Measurements from ENCODE around the gene KRT2.

Gene KRT2

GRCh38 chr12:52643233-52644077, 8.6 kb downstream of the KRT2 start:
- no peak for DNase-seq (ENCODE audit: low read depth in 3 of 3, low spot score in 1 of 3)

GRCh38 chr12:52641468-52641867, 10.5 kb downstream of the KRT2 start:
- DNase-seq (ENCODE audit: low read depth in 3 of 3, low spot score in 1 of 3), result no peak

GRCh38 chr12:52637299-52637698, 14.7 kb downstream of the KRT2 start:
- DNase-seq (ENCODE audit: low read depth in 3 of 3, low spot score in 1 of 3), result no peak

- DNase-seq (ENCODE audit: low read depth in 3 of 3, low spot score in 1 of 3), result no peak
Observed at GRCh38 chr12:52636592-52637258, 15.3 kb downstream of the KRT2 start.

DNA sequence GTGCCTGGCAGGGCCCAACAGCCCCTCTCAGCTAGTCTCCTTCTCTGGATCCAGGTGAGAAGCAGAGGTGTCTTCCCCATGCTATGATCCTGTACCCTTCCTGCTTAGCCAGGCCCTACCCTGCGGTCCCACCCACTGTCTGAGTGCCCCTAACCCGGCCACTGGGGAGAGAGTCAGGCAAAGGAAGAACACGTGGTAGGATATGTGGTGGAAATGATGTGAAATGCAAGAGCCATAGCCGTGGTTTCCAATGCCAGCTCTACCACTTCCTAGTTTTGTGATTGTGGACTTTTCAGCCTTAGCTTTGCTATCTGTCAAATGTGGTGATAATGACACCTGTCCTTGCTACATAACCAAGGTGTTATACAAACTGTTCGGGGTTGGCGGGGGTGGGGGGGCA, 15.8 kb downstream of the KRT2 start:
- DNase-seq (ENCODE audit: low read depth in 3 of 3, low spot score in 1 of 3), result no peak

DNA sequence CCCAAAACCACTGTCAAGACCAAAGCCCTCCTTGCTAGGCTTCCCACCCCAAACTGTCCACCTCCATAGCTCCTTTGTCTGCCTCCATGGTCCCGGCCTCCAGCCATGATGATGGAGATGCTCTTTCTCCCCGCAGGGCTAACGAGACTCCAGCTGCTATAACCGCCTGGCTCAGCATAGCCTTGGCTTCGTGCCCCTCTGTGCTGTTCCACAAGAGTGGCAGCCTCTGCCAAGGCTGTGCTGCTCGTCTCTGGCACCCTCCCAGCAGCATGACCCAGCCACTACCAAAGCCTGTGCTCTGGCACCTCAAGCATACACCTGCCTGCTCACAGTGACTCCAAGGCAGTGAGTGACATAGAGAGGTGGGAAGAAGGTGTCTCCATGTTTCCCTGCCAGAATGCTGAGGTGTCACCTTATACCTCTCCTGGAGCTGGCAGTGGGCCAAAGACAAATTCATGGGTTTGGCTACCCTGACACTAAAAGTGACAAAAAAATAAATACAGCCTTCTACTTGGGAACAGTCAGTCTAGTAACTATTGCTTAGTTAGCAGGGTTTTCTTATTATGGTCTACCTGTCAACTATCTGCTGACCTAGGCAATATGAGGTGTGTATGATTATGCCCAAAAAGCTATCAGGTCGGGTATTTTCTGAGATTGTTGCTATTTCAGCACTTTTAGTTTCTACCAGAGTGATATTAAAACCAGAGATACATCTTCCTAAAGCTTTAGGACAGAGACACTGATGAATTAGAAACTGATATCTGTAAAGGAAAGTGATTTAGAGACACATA, 17.6 kb downstream of the KRT2 start:
- DNase-seq (ENCODE audit: low read depth in 3 of 3, low spot score in 1 of 3), result no peak

DNA sequence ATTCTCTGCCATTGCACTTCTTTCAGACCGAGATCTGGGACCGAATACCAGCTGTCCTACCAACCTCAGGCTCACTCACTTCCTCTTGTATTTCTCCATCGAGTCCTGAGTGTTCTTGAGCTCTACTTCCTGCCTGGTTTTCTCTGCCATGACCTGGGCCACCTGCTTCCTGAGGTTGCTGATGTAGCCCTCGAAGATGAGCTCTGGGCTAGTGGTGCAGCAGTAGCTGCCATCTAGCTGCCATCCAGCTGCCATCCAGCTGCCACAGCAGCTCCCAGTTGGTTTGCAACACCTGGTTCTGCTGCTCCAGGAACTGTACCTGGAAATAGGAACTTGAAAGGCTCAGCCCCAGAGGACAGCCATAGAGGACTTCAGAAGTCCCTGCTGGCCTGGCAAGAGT, 18.6 kb downstream of the KRT2 start:
- no peak for DNase-seq (ENCODE audit: low read depth in 3 of 3, low spot score in 1 of 3)

- DNase-seq (ENCODE audit: low read depth in 3 of 3, low spot score in 1 of 3), result no peak
Observed at GRCh38 chr12:52632656-52633055, 19.4 kb downstream of the KRT2 start.

DNA sequence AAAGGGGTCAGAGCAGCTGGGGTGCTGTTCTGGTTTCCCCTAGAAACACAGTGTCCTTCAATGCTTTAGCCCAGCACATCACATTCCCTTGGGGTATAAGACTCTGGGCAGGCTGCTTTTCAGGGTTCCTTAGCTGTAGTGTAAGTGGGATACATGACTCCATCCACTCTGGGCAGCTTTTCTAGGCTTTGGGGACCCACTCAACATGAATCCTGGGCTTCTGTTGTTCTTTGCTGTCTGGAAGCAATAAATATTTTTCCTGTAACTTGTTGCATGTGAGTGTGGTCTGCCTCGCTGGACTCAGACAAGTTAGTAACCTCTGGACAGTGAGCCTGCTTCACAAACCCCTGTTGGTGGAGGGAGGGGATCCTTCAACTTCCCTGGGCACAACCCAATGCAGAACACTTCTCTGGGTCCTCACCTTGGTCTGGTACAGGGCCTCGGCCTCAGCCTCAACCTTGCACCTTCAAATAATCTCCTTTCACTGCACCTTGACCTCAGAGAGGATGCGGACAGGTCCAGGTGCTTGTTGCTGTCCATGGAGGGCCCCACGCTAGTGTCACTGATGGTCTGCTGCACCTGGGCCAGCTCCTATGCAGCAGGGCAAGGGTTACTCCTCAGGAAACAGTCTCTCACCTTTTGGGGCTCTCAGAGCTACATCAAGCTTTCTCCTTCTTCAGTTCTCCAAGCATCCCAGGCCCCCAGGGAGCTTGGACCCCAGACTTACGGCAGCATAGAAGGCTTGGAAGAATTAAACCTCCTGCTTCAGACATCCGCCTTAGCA, 20.1 kb downstream of the KRT2 start:
- DNase-seq (ENCODE audit: low read depth in 3 of 3, low spot score in 1 of 3), result no peak

GRCh38 chr12:52631264-52631663, 20.7 kb downstream of the KRT2 start:
- DNase-seq (ENCODE audit: low read depth in 3 of 3, low spot score in 1 of 3), result no peak

DNA sequence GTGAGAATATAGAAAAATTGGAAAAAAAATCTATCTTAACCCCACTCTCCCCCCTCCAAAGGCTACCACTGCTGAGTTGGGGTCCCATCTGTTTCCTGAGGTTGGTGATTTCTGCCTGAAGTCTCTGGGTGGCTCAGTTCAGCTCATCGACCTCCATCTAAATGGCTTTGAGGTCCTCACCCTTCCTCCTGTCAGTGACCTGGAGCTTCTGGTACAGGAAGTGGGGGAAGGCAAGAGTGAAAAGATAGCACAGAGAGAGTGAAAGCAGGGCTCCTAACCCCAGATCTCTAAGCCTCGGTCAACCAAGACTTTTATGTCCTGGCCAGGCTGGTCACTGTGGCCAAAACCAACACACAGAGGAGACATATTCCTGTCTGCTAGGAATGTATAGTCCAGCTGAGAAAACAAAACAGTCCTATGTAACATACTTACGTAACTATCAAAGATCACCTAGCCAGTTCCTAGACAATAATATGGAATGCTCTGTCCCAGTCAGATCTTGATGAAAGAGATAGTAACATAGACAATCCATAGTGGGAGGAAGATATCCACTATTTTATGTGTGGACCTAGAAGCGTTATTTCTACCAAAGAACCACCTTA, 21.3 kb downstream of the KRT2 start:
- no peak for DNase-seq (ENCODE audit: low read depth in 3 of 3, low spot score in 1 of 3)

- DNase-seq (ENCODE audit: low read depth in 3 of 3, low spot score in 1 of 3), result no peak
Observed at GRCh38 chr12:52630008-52630500, 22.0 kb downstream of the KRT2 start.

- DNase-seq (ENCODE audit: low read depth in 3 of 3, low spot score in 1 of 3), result no peak
Observed at GRCh38 chr12:52629281-52630007, 22.6 kb downstream of the KRT2 start.

DNA sequence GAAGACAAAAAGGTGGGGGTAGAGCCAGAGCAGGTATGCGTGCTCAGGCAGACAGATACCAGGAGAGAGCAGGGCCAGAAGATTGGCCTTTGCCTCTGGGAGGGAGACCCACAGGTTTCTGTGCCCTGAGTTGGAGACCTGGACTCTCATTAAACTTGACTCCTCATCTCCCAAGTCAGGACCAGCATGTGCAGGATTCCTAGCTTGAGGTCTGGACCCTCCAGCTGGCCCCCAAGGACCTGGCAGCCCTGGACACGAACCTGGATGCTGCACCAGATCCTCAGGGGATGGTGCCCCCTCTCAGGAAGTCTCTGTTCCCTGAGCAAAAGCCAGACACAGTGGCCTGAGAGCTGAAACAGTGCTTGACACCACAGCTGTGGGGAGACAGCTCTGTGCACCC, 23.2 kb downstream of the KRT2 start:
- no peak for DNase-seq (ENCODE audit: low read depth in 3 of 3, low spot score in 1 of 3)

- DNase-seq (ENCODE audit: low read depth in 3 of 3, low spot score in 1 of 3), result no peak
Observed at GRCh38 chr12:52628111-52628507, 23.9 kb downstream of the KRT2 start.

DNA sequence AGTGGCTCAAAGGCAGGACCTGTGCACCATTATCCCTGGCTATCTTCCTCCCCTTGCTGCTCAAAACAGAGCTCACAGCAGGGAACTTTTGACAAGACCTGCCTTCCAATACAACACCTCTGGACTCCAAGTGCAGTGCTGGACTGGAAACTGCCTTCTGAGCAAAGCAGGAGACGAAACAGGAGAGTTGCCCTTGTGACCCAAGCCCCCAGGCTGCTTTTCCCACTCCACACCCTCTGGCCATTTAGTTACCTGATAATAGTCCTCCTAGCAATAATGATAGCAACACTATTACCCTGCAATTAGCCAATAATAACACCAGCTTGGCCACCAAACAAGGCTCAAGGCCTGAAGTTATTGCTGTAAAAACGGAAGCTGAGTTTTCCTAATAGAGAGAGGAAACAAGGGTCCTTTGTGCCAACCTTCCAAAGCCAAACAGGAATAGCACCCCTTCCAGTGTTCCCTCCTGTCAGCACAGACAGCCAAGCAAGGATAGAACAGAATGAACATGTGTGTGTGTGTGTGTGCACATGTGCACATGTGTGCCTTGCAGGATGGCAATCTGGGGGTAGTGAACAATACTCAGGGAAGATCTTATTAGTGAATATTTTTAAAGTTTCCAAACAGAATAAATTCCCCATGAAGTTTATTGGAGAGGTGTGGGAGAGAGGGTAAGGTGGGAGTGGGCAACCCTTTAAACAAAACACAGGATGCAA, 24.5 kb downstream of the KRT2 start:
- DNase-seq (ENCODE audit: low read depth in 3 of 3, low spot score in 1 of 3), result no peak

DNA sequence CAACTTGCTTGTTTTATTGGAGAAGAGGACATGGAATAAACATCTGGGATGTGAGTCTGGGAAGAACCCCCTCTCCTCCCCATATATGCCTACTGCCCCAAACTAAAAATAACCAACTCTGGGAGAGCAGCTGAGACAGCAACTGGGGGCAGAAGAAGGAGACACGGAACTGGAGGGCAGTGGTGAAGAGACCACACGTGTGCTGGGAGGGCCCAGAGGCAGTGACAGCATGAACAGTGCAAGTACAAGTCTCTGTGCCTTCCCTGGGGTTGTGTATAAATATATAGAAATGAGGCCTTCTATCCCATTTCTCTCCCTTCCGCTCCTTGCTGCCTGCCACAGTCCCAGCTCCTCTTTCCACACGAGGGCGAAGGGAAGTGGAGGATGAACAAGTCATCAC, 29.7 kb downstream of the KRT2 start:
- no peak for DNase-seq (ENCODE audit: low read depth in 3 of 3, low spot score in 1 of 3)

GRCh38 chr12:52618866-52619265, 33.1 kb downstream of the KRT2 start:
- no peak for DNase-seq (ENCODE audit: low read depth in 3 of 3, low spot score in 1 of 3)

- DNase-seq (ENCODE audit: low read depth in 3 of 3, low spot score in 1 of 3), result no peak
Observed at GRCh38 chr12:52618216-52618615, 33.8 kb downstream of the KRT2 start, which contains the start of gene KRT73. KRT73 (minus strand) TSS chr12:52618559; CDS start chr12:52618524, 35 bp downstream.
